MM.1S (cell line): ENCODE measurements around the gene NYAP2.

ENCODE experiments used
- DNase-seq: peaks from one replicate; pipeline ENCODE4 v3.0.0-alpha.2; 2015
- H2AFZ ChIP-seq: fragments of 300-600 bp; sonication (generic); 2 replicates; pipeline ENCODE4 v1.6.0; 2016; ENCODE audit warnings: antibody characterized with exemption, low read length
- H3F3A ChIP-seq: fragments of 300-600 bp; sonication (generic); 2 replicates; pipeline ENCODE4 v1.6.1; 2016; ENCODE audit warnings: mild to moderate bottlenecking, antibody characterized with exemption, low read length, moderate library complexity, mixed read lengths; ENCODE audit not compliant: insufficient read depth
- H3K27ac ChIP-seq: fragments of 300-600 bp; sonication (generic); 2 replicates; pipeline ENCODE4 v1.5.1; 2016; ENCODE audit warnings: mild to moderate bottlenecking, low read length
- H3K27me3 ChIP-seq: fragments of 300-600 bp; sonication (generic); replicated peaks from 2 replicates; pipeline ENCODE4 v1.6.0; 2016; ENCODE audit warnings: low read length; ENCODE audit not compliant: insufficient read depth
- H3K36me3 ChIP-seq: fragments of 300-600 bp; sonication (generic); replicated peaks from 2 replicates; pipeline ENCODE4 v1.6.1; 2016; ENCODE audit warnings: mild to moderate bottlenecking, low read length, mixed read lengths; ENCODE audit not compliant: insufficient read depth
- H3K4me1 ChIP-seq: fragments of 300-600 bp; sonication (generic); 2 replicates; pipeline ENCODE4 v1.6.1; 2016; ENCODE audit warnings: low read length, mixed read lengths
- H3K4me2 ChIP-seq: fragments of 300-600 bp; sonication (generic); 2 replicates; pipeline ENCODE4 v1.6.0; 2016; ENCODE audit warnings: low read depth, low read length
- H3K4me3 ChIP-seq: fragments of 300-600 bp; sonication (generic); 2 replicates; pipeline ENCODE4 v1.5.1; 2016; ENCODE audit warnings: low read length, mixed read lengths
- H3K79me2 ChIP-seq: fragments of 300-600 bp; sonication (generic); 2 replicates; pipeline ENCODE4 v1.6.1; 2016; ENCODE audit warnings: mixed run types, low read length, mixed read lengths
- H3K9ac ChIP-seq: fragments of 300-600 bp; sonication (generic); 2 replicates; pipeline ENCODE4 v1.6.1; 2016; ENCODE audit warnings: low read length, mixed read lengths
- H3K9me2 ChIP-seq: fragments of 300-600 bp; sonication (generic); replicated peaks from 2 replicates; pipeline ENCODE4 v1.6.1; 2016; ENCODE audit warnings: mild to moderate bottlenecking, low read length, mixed read lengths; ENCODE audit not compliant: insufficient read depth
- H3K9me3 ChIP-seq: fragments of 300-600 bp; sonication (generic); replicated peaks from 2 replicates; pipeline ENCODE4 v1.6.1; 2016; ENCODE audit warnings: mild to moderate bottlenecking, low read length, mixed read lengths; ENCODE audit not compliant: insufficient read depth
- H4K20me1 ChIP-seq: fragments of 300-600 bp; sonication (generic); 2 replicates; pipeline ENCODE4 v1.6.1; 2016; ENCODE audit warnings: mild to moderate bottlenecking, low read length, moderate library complexity, mixed read lengths; ENCODE audit not compliant: insufficient read depth
- CTCF ChIP-seq: fragments of 300-600 bp; sonication (generic); IDR thresholded peaks from 2 replicates; pipeline ENCODE4 v1.5.1; 2016; ENCODE audit warnings: antibody characterized with exemption, low read length, mixed read lengths
- EZH2 ChIP-seq: fragments of 300-600 bp; sonication (generic); optimal IDR thresholded peaks from 2 replicates; pipeline ENCODE3; 2017; ENCODE audit warnings: low read depth, mild to moderate bottlenecking, antibody characterized with exemption, low read length, mixed read lengths
- EZH2phosphoT487 ChIP-seq: fragments of 300-600 bp; sonication (generic); IDR thresholded peaks from 2 replicates; pipeline ENCODE4 v1.6.1; 2018; ENCODE audit warnings: antibody characterized with exemption, low read length

NYAP2 gene

GRCh38 chr2:225636558-225636957, 237.0 kb downstream of the NYAP2 start:
- Histone ChIP-seq H3K9me3 (no peaks in the 10 kb centered on the region), H3F3A (no peaks in the 10 kb centered on the region), H3K27ac (no peak overlapping the region), H3K4me1 (no peaks in the 10 kb centered on the region), H3K4me2 (no peak overlapping the region), H3K4me3 (no peak overlapping the region), H3K79me2 (no peaks in the 10 kb centered on the region), H2AFZ (no peak overlapping the region), H3K9me2 (no peaks in the 10 kb centered on the region), H3K9ac (no peak overlapping the region), H3K36me3 (no peaks in the 10 kb centered on the region), H4K20me1 (no peaks in the 10 kb centered on the region), H3K27me3 (no peaks in the 10 kb centered on the region)
- no peak for TF ChIP-seq CTCF
- no peak for TF ChIP-seq EZH2
- no peak for TF ChIP-seq EZH2phosphoT487
- no peak for DNase-seq

GRCh38 chr2:225637259-225637658, 237.7 kb downstream of the NYAP2 start:
- no peaks in the 10 kb centered on the region for H4K20me1 ChIP-seq
- H3K4me3 ChIP-seq, result no peak overlapping the region
- TF ChIP-seq EZH2, result no peak
- no peak for TF ChIP-seq CTCF
- TF ChIP-seq EZH2phosphoT487, result no peak
- H3K27me3 ChIP-seq, result no peaks in the 10 kb centered on the region
- H3K4me1 ChIP-seq, result no peaks in the 10 kb centered on the region
- no peak overlapping the region for H3K4me2 ChIP-seq
- no peak for DNase-seq
- H3K27ac ChIP-seq, result no peak overlapping the region
- no peaks in the 10 kb centered on the region for H3F3A ChIP-seq
- no peak overlapping the region for H3K9ac ChIP-seq
- no peaks in the 10 kb centered on the region for H3K9me3 ChIP-seq
- H2AFZ ChIP-seq, result no peak overlapping the region
- no peaks in the 10 kb centered on the region for H3K79me2 ChIP-seq
- no peaks in the 10 kb centered on the region for H3K9me2 ChIP-seq
- H3K36me3 ChIP-seq, result no peaks in the 10 kb centered on the region

GRCh38 chr2:225640550-225640949, 241.0 kb downstream of the NYAP2 start:
- H3K4me3 ChIP-seq, result no peak overlapping the region
- no peaks in the 10 kb centered on the region for H3K27me3 ChIP-seq
- no peak overlapping the region for H3K27ac ChIP-seq
- H3K9ac ChIP-seq, result no peak overlapping the region
- H3K79me2 ChIP-seq, result no peaks in the 10 kb centered on the region
- H3K36me3 ChIP-seq, result no peaks in the 10 kb centered on the region
- no peak overlapping the region for H3K4me2 ChIP-seq
- no peaks in the 10 kb centered on the region for H4K20me1 ChIP-seq
- no peaks in the 10 kb centered on the region for H3K9me3 ChIP-seq
- no peaks in the 10 kb centered on the region for H3F3A ChIP-seq
- DNase-seq, result no peak
- H2AFZ ChIP-seq, result no peak overlapping the region
- H3K9me2 ChIP-seq, result no peaks in the 10 kb centered on the region
- TF ChIP-seq EZH2phosphoT487 (no peak), CTCF (no peak), EZH2 (no peak)
- H3K4me1 ChIP-seq, result no peaks in the 10 kb centered on the region
